Measurements from ENCODE around the gene LNX2.

The LNX2 gene

GRCh38 chr13:27613628-27614027 lies 6.7 kb downstream of the LNX2 start:
- H3K4me3 ChIP-seq (ENCODE audit: low read length): no peak overlapping the region
- DNase-seq (ENCODE audit: low read depth): no peak
- no peak for TF ChIP-seq CTCF (conservative IDR thresholded peaks at IDR 0.05; ENCODE audit: low read length)

GRCh38 chr13:27607125-27607524 lies 13.2 kb downstream of the LNX2 start:
- peak; percentile 67 for DNase-seq (ENCODE audit: low read depth)
- TF ChIP-seq CTCF (conservative IDR thresholded peaks at IDR 0.05; ENCODE audit: low read length): no peak
- H3K4me3 ChIP-seq (ENCODE audit: low read length): no peak overlapping the region

- TF ChIP-seq CTCF (conservative IDR thresholded peaks at IDR 0.05; ENCODE audit: low read length): no peak
- no peak overlapping the region for H3K4me3 ChIP-seq (ENCODE audit: low read length)
- no peak for DNase-seq (ENCODE audit: low read depth)
Measured at GRCh38 chr13:27605610-27606200, 14.6 kb downstream of the LNX2 start.

GRCh38 chr13:27605099-27605498 lies 15.2 kb downstream of the LNX2 start:
- no peak for TF ChIP-seq CTCF (conservative IDR thresholded peaks at IDR 0.05; ENCODE audit: low read length)
- DNase-seq (ENCODE audit: low read depth): no peak
- H3K4me3 ChIP-seq (ENCODE audit: low read length): no peak overlapping the region

- no peak overlapping the region for H3K4me3 ChIP-seq (ENCODE audit: low read length)
- no peak for DNase-seq (ENCODE audit: low read depth)
- no peak for TF ChIP-seq CTCF (conservative IDR thresholded peaks at IDR 0.05; ENCODE audit: low read length)
Measured at GRCh38 chr13:27601803-27602202, 18.5 kb downstream of the LNX2 start.

- DNase-seq (ENCODE audit: low read depth): no peak
- no peak for TF ChIP-seq CTCF (conservative IDR thresholded peaks at IDR 0.05; ENCODE audit: low read length)
- H3K4me3 ChIP-seq (ENCODE audit: low read length): no peak overlapping the region
Measured at GRCh38 chr13:27601208-27601607, 19.1 kb downstream of the LNX2 start.

GRCh38 chr13:27600711-27601110 lies 19.6 kb downstream of the LNX2 start:
- DNase-seq (ENCODE audit: low read depth): no peak
- no peak overlapping the region for H3K4me3 ChIP-seq (ENCODE audit: low read length)
- TF ChIP-seq CTCF (conservative IDR thresholded peaks at IDR 0.05; ENCODE audit: low read length): no peak

All from AG10803 (cell line).